Right atrium auricular region (tissue), 2 donors: Measurements from ENCODE around the gene FANCG. TPM values are rescaled to one million over a fixed set of nuclear protein-coding genes. Genes with fewer than 3 reads are reported as not detected.
A peak's percentile ranks its signal among the peaks of the same experiment; 100 is the strongest.

Experiments used
- DNase-seq: peaks from one replicate; pipeline ENCODE4 v3.0.0-alpha.2; 2019; ENCODE audit warnings: low spot score
- H3K27ac ChIP-seq, 2 donors: fragments of 200-600 bp; sonication (generic); 1 replicate in 1 of 2; 2 replicates in 1 of 2; pipeline ENCODE4 v1.5.1; 2016 to 2019
- H3K27me3 ChIP-seq, 2 donors: fragments of 200-600 bp; sonication (generic); one replicate each; pipeline versions ENCODE4 v1.5.1 to v1.6.0; 2017 to 2019
- H3K36me3 ChIP-seq: fragments of 200-600 bp; sonication (generic); one replicate; pipeline ENCODE4 v1.5.1; 2016
- H3K4me1 ChIP-seq, 2 donors: fragments of 200-600 bp; sonication (generic); one replicate each; pipeline versions ENCODE4 v1.5.1 to v1.6.0; 2017 to 2019
- H3K4me3 ChIP-seq, 2 donors: fragments of 200-600 bp; sonication (generic); 1 replicate in 1 of 2; 2 replicates in 1 of 2; pipeline ENCODE4 v1.5.1; 2017 to 2019; ENCODE audit warnings: mild to moderate bottlenecking in 1 of 2, moderate library complexity in 1 of 2
- H3K9me3 ChIP-seq, 2 donors: fragments of 200-600 bp; sonication (generic); one replicate each; pipeline ENCODE4 v1.5.1; 2019
- CTCF ChIP-seq, 2 donors: fragments of 200-600 bp; sonication (generic); IDR thresholded peaks; one replicate each; pipeline ENCODE4 v1.5.1; 2019; ENCODE audit warnings: antibody characterized with exemption in 2 of 2
- total RNA-seq, 2 donors: library from RNA; depleted of rRNA; stranded (reverse); fragments of >200 nt; gene quantifications; one replicate each; pipeline ENCODE4 v1.1.0, GENCODE V29; 2016

FANCG gene
- total RNA-seq, 2 donors from 2014 or later = 0.89 to 1.9 TPM

GRCh38 chr9:35054871-35055644 lies 24.7 kb downstream of the FANCG start:
- peaks cover 0 to 9% of the 10 kb centered on the region in 2 donors for H3K4me1 ChIP-seq
- TF ChIP-seq CTCF (IDR thresholded peaks at IDR 0.05) = no peak
- no peak overlapping the region for H3K4me3 ChIP-seq
- H3K27me3 ChIP-seq = no peaks in the 10 kb centered on the region
- H3K27ac ChIP-seq = no peak overlapping the region
- DNase-seq = no peak
- H3K36me3 ChIP-seq = peaks cover 56% of the 10 kb centered on the region
- H3K9me3 ChIP-seq = no peaks in the 10 kb centered on the region

GRCh38 chr9:35054185-35054835 lies 25.4 kb downstream of the FANCG start:
- no peak overlapping the region for H3K4me3 ChIP-seq
- peaks cover 0 to 9% of the 10 kb centered on the region in 2 donors for H3K4me1 ChIP-seq
- TF ChIP-seq CTCF (IDR thresholded peaks at IDR 0.05) = no peak
- no peak for DNase-seq
- peaks cover 55% of the 10 kb centered on the region for H3K36me3 ChIP-seq
- H3K27ac ChIP-seq = no peak overlapping the region
- H3K27me3 ChIP-seq = no peaks in the 10 kb centered on the region
- no peaks in the 10 kb centered on the region for H3K9me3 ChIP-seq

- Histone ChIP-seq H3K27me3 (no peaks in the 10 kb centered on the region), H3K36me3 (peaks cover 38% of the 10 kb centered on the region), H3K4me1 (peaks cover 0 to 9% of the 10 kb centered on the region in 2 donors), H3K9me3 (no peaks in the 10 kb centered on the region), H3K27ac (peak overlapping the region; percentile 67 to 77), H3K4me3 (no peak overlapping the region)
- TF ChIP-seq CTCF (IDR thresholded peaks at IDR 0.05) = peak in 1 of 2 donors; percentile 75
- no peak for DNase-seq
Observed at GRCh38 chr9:35051069-35051967, 28.4 kb downstream of the FANCG start.

GRCh38 chr9:35048511-35048910 lies 31.2 kb downstream of the FANCG start:
- Histone ChIP-seq H3K9me3 (no peaks in the 10 kb centered on the region), H3K27me3 (no peaks in the 10 kb centered on the region), H3K4me3 (no peak overlapping the region), H3K36me3 (peaks cover 43% of the 10 kb centered on the region), H3K4me1 (peaks cover 0 to 9% of the 10 kb centered on the region in 2 donors), H3K27ac (no peak overlapping the region)
- TF ChIP-seq CTCF (IDR thresholded peaks at IDR 0.05) = no peak
- no peak for DNase-seq

GRCh38 chr9:35044071-35044470 lies 35.7 kb downstream of the FANCG start:
- DNase-seq = no peak
- no peak for TF ChIP-seq CTCF (IDR thresholded peaks at IDR 0.05)
- Histone ChIP-seq H3K4me3 (no peak overlapping the region), H3K4me1 (no peaks in the 10 kb centered on the region), H3K9me3 (no peaks in the 10 kb centered on the region), H3K27me3 (no peaks in the 10 kb centered on the region), H3K27ac (no peak overlapping the region), H3K36me3 (peaks cover 42% of the 10 kb centered on the region)
